ENCODE measurements around the gene CDKAL1.
A peak's percentile ranks its signal among the peaks of the same experiment; 100 is the strongest.

The CDKAL1 gene

DNA sequence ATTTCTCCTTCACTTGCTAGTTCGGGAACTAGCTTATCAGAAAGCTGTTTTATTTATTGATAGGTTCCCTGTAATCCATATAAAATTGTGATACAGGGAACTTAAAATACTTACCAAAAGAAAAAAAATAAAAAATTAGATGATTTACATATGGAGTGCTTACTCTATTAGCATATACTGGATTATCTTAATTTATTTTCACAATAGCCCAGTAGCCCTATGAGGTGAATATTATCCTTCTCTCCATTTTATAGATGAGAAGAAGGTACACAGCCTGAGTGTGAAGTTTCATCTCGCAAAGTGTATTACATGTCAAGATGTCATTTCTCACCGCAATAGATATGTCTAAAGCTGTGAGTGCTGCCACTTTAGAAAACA is 463.5 kb downstream of the CDKAL1 start:
- DNase-seq: no peak

DNA sequence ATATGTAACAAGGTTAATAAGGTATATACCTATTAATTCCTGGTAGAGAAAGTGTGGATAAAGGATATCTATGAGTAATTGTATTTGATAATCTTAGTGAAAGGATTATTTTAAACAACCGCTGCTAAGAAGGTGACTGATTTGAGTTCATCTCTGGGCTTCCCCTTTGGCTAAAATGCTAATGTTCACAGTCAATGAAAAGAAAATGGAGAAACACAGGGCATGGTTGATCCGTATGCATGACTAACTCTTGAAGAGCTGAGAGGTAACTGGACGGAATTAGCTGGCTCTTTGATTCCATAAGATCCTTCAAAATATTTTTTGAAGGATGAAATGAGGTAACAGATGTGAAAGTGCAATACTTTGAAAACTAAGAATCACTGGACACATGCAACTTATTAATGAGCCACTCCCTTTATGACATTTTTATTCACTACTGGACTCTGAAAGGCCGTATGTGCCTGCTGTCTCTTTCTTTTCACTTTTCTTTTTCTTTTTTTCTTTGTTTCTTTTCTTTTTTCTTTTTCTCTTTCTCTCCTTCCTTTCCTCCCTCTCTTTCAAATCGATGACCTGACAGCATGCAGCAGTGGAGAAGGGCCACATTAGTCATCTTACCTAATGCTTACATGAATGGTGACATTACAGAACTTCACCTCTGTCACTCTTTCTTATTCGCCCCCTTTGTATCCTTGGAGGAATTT is 464.6 kb downstream of the CDKAL1 start:
- DNase-seq: no peak

DNA sequence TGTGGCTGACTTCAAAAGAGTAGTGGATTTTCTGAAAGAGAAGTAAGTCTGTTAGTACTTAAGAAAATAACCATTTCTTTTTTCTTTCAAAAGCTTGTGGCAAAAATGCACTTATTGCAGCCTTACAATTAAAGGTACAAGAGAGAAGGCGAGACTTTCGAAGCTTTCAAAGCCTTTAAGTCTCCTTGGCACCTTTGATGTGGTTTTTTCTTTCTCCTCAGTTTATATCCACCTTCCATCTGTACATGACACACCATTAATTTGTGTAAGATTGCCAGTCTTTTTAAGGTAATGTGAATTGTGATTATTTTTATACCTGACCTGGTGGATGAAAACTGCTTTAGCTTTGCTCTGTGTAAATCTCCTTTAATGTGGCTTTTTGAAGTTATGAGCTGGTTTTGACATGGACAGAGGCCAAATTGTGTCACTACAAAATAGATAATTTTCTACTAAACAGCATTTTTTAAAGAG is 466.1 kb downstream of the CDKAL1 start:
- no peak for DNase-seq

DNA sequence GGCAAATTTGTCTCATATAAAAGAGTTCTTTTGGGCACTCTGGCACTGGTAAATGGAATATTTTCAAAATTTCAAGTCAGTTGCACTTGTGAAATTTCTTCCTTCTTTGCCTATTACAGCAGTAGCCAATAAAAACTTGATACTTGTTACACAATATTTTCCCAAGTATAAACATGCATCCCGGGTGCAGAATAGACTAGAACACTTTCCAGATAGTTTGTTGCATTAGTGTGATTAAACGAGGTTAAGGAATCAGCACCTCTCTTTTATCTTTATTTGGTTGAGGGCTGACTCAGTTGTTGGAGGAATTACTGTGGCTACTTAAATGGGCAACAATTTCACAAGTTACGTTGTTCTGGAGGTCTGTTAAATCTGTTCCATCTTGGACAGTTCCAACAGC is 467.5 kb downstream of the CDKAL1 start:
- DNase-seq: no peak

DNA sequence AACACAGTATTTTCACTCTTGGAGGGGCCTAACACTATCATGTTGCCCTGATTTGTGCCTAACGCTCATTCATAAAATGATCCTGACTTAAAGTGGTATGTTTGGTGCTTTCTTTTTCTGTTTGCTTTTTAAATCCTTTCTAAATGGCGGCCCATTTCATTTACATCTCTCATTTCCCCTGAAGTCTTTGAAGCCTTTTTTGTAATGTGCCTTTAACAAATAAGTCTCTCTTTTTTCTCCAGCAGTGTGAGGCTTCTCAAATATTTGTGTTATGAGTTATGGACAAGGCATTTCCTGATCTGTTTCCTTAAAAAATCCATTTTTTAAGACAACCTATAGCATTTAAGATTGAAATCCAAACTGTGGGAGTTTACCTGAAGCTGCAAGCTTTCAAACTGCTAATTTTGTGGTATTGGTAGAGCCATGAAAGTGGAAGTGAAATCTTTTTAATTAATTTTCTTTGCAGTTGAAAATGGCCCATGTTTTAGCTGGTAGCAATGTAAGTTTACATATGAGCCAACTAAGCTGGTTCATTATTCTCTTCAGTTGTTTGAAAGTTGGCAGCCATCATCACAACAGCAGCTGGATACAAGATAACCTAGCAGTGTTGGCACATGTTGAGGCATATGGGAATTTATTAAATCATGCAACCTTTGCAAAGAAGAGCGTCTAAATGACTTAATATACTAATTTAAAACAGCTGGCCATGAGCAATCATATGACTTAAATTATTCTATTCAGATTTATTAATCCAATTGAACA is 469.7 kb downstream of the CDKAL1 start:
- DNase-seq: peak; percentile 78

DNA sequence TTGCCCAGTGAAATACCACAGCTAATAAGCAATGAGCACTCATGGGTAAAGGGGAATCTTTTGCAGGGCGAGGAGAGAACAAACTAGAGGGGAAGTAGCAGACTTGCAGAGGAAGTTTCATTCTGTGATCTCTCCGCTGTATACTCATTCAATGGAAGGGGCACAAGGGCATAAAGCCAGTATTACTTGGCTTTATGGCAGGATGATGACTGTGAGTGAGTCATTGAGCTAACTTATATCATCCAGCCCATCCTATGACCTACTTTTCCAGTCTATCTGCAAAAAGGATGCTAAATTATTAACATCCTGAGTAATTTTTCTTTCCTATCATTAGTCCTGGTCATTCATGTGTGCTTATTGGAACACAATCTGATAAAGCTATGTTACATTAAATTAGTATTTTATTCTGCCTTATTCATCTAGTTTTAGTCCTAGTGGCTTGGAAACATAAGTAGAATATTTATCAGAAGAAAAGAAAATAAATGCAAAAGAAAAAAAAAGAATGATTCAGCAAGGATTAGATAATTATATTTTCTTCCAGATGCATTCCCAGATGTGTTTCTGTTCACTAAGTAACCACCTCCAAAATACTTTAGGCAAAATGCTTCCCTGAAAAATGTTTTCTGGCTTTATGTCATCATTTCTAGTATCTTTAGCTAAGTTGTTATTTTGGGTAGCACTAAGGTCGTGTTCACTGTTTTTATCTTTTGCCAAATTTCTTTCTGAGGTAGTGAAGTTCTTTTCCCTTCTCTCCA is 471.7 kb downstream of the CDKAL1 start:
- DNase-seq: no peak

DNA sequence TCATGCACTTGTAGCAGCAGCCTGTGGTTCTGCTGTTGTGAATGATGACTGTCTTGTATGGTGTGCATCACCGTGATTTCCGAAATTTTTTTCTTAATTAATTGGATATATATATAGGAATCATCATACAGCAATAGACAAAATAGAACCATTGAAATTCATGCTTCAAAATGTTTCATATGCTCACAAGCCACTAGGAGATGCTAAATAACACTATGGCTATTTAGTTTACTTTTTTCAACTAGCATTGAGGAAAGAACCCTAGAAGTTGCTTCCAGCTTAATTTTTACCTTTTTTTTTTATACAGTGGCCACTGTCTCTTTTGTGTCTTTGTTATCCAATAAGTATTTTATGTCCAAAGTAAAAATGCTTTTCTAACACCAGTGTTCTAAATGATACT is 485.4 kb downstream of the CDKAL1 start:
- no peak for DNase-seq

DNA sequence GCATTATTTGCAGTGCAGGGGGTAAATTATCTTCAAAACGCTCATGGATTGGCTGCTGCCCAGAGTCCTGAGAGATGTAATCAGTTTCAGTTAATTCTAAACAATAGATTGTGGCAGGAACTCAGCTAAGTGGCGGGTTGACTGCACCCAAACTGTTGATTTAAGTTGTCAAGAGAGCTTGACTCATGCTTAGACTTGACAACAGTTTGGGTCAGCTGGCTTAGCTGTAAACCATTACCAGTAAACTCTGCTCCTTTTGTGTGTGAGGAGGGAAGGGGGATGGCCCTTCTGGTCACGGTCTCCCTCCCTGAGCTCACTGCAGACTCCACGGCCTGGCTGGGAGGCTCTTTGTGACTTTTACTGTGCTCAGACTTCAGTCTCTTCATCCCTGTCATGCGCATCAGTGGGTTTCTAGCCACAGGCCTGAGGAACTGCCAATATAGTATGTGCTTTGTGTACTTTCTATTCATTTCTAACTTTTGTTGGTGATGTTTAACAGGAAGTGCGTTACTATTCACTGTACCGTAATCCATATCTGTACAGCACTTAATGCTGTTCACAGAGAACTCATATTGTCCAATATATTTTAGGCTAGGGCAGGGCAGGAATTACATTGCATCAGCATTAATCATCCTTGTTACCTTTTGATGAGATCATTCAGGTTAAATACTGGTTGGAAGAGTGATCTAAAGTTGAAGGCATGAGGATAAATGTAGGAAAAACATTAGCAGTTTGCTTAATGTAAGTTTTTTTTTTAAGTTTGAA is 488.3 kb downstream of the CDKAL1 start:
- DNase-seq: no peak

DNA sequence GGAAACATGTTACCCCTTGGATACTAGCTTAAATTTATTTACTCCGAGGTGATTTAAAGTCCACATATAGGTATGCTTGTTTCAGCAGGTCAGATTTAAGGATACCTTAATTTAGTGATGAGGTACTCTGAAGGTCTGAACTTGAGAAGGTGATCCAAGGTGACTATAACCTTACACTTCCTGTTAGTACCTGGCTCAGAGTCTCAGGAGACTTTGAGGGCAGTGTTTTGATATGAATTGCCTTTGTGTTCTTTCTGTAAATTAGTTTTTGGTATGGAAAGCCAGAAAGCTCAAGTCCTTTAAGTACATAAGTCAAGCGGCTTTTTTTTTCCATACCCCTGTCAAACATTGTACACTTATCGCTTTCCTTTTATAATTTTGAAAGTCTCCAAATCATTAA is 489.0 kb downstream of the CDKAL1 start:
- DNase-seq: no peak

DNA sequence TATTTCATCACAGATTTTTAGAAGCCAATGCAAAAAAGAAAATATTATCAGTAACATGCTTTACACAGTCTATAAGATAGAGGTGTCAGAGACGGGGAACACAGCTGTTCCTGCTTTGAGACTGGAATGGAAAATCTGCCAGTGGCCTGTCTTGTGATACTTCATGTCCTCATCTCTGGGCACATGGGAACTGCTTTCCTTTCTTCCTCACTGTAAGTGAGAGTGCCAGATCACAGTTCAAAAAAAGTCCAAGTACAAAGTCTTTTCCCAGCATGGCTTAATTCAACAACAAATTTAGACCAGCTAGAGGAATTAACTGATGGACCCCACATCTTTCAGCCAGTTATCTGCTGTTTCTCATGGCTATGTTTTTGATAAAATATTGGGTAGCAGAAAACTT is 490.4 kb downstream of the CDKAL1 start:
- no peak for DNase-seq

DNA sequence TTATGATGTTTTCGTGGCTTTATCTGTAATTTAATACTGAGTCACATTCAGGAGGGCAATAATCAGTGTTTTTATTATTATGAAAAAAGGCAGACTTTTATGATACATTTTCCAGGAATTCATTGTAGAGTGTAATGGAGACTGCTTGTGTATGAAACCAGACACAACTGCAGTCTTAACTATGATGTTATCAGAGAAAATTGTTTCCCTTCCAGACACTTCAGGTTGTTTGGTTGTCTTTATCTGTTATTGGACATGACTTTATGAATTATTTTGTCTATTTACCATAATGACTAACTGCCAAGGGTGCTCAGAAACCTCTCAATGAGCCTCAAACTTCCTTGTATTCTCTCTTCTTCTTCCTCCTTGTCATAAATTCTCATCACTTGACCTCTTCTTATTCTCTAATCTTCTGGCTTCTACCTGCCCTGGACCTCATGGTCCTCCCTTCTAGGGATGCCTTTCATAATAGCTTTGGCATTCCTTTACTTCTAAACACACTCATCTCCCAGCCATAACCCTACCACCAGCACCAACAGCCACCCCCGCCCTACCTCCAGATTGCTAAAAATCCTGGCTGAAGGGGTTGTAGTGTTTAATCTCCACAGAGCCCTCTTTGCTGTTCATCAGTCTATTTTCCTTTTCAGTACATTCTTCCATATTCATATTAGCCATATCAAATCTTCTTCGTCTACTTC is 492.5 kb downstream of the CDKAL1 start:
- no peak for DNase-seq

DNA sequence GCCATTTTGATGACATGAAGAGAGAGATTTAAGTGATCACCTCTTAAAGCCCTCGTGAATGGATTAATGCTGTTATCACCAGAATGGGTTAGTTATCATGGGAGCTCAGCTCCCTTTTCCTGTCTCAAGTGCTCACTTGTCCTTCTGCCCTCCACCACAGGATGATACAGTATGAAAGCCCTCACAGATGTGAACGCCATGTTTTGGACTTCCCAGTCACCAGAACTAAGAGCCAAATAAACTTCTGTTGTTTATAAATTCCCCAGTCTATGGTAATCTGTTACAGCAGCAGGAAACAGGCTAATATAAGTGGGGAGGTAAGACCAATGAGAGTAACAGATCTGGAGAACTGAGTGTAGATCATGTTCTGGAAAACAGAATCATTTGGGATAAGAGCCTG is 493.2 kb downstream of the CDKAL1 start:
- DNase-seq: no peak

DNA sequence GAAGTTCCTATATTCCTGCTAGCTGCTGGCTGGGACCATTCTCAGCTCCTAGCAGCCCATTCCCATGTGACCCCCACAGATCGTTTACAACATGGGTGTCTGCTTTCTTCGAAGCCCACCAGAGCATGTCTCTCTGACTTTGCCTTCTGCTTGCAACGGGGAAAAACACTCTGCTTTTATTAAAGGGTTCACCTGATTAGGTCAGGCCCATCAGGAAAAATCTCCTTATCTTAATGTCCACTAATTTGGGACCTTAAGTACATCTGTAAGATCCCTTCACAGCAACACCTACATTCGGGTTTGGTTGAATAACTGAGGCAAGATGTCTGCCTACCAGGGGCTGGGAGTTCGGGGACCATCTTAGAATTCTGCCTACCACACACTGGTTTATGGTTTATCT is 496.9 kb downstream of the CDKAL1 start:
- DNase-seq: no peak

DNA sequence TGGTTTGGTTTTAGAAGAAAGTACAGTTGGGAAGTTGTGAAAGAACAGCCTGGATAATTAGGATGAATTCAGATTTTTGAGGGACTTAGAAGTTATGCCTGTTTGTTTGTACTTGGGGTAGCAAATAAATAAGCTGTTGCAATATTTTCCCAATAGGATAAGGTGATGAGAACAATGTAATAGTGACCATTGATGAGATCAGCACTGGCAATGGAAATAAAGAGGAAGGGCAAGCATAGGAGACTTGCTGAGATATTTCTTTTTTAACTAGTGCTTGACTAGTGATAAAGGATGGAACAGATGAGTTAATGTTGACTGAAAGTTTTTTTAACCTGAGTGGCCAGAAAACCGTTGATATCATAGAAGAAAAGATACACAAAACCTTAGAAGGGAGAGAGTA is 498.8 kb downstream of the CDKAL1 start:
- DNase-seq: no peak

DNA sequence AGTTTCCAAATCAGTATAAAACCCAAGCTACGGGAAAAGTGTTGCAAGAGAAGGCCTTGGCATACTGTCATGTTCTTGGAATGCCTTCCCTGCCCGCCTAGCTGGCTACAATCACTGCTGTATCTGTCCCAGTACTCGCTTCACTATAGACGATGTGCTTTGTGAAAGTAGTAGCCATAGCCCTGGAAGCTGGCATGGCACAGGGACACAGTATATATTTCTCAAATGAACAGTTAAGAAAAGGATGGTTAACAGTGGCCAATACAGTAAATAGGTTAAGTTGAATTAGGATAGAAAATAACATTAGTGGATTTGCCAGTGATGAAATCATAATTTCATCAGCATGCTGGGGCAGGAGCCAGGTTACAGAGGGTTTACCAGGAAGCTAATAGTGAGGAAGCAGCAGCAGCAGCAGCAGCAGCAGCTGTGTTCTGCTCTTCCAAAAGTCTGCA is 499.3 kb downstream of the CDKAL1 start:
- no peak for DNase-seq

DNA sequence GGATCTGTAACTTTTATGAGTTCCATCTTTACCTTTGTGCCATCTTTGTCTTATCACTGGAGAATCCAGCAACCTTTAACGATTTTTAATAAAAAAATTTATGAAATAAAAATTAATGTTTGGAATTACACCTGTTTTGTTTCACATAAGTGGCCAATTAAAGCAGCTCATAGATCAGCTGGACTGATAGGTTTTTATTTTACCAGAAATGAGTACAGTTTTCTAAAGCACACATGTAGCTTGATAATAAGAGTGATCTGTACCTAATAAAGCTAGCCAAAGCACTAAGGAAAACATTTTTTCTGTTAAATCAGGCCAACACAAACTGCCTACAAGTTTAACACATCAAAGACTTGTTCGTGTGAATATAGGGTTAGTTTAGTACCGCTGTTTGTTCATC is 500.1 kb downstream of the CDKAL1 start:
- no peak for DNase-seq

DNA sequence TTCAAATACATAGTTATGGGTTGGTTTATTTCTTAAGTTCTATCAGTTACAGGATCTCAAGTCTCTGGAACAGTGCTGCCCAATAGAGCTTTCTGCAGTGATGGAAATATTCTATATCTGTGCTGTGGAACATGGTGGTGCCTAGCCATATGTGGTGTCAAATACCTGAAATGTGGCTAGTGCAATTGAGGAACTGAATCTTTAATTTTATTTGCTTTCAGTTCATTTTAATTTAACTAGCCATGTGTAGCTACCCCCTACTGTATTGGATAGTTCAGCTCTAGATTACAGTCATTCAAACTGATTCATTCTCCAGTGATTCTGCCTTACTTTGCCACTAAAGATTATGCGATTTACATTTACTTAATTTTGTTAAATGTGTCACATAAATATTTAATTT is 503.2 kb downstream of the CDKAL1 start:
- no peak for DNase-seq

DNA sequence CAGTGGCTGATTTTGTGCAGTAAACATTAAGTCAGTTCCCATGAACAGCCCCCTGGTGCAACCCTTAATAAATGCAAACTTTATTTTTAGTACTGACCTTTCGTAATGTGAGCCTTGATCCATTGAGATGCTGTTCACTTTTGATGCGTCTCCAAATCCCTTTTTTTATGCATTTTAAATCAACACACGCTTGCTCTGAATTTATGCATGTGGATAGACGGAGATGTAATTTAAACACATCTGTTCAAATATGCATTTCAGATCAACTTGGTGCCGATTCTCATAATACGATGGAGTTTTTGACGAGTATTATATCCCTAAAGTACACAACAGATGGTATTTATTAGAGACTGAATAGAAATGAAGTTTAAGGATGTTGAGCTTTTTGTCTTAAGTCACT is 505.7 kb downstream of the CDKAL1 start:
- peak; percentile 32 for DNase-seq

DNA sequence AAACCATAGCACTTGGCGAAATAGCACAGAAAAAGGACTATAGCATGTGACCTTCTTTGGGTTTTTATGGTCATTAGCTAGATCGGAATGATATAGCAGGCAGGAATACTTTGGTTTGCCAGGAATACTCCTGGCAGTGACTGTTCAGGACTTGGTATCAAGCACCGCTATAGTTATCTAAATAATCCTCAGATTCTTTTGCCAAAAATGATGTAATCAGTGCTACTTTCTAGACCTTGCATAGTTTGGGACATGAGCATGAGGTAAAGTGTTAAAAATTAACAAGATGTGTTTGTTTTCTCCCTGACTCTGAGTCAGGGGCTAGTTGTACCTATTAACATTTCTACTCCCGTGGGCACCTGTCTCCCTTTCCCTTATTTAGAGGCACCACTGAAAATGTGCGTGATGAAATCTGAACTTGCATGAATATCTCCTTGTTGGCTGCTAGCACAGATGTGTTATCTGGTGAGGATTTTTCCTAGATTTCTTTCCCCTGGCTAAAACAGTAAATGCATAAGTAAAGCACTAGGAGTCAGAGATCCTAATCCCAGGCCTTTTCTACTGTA is 511.0 kb downstream of the CDKAL1 start:
- no peak for DNase-seq

DNA sequence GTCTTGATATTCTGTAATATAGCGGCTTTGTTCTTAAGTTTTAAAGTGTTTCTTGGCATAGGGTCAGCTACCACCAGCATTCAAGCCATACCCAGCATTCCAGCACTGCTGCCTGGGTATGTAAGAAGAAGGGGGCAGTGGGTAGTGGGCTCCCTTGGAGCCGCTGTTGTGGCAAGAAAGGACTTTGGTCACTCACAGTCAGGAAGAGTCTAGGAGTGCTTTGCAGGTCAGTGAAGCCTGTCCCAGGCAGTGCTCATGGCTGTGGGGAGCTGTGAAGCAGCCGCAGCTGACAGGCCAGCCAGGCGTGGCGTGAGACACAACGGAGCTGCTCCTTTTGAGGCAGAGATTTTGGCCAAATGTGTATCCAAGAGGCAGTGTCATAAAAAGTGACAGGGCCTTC is 512.0 kb downstream of the CDKAL1 start:
- DNase-seq: no peak

DNA sequence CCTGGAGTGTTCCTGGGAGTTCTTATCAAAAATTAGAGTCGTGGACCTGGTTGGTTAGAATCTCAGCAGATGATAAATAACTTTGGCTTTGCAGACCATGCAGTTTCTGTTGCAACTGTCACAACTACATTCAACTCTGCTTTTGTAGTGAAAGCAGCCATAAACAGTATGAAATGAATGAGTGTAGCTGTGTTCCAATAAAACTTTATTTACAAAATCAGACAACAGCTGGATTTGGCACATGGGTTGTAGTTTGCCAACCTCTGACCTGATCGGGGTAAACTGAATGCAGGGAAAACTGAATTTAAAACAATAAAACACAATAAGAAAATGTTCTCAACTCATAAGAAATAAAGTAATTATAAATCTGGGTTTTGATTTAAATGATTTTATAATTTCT is 513.8 kb downstream of the CDKAL1 start:
- no peak for DNase-seq

DNA sequence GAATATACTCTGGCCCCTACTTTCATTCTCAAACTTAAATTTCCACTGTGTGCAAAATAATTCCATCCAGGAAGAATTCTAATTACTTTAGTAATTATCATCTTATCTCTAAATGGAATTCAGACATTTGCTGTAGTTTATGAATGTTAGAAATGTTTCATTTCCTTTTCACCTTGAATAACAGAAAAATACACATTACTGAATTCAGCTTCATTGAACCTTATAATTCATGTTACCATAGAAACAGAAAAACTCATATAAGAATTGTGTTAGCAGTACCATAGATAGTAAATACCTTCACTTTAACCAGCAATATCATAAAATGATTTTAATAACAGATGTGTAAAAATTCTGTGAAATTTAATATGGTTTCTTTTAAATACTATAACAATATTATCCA is 514.9 kb downstream of the CDKAL1 start:
- no peak for DNase-seq

All from DMS 273 treated with DMSO at 0.1 percent for 48 hours (cell line).